ENCODE results near the gene XPR1.
"Not testable (repeated sequence)": the region's sequence is repeated elsewhere in the genome, so short reads cannot be mapped to it uniquely, and the experiment has no call there.

Gene XPR1

GRCh38 chr1:180644526-180645192, 12.8 kb downstream of the XPR1 start:
- DNase-seq = no peak

- DNase-seq = not testable (repeated sequence)
Observed at GRCh38 chr1:180645261-180645660, 13.4 kb downstream of the XPR1 start.

GRCh38 chr1:180646093-180646492, 14.3 kb downstream of the XPR1 start:
- no peak for DNase-seq

DNA sequence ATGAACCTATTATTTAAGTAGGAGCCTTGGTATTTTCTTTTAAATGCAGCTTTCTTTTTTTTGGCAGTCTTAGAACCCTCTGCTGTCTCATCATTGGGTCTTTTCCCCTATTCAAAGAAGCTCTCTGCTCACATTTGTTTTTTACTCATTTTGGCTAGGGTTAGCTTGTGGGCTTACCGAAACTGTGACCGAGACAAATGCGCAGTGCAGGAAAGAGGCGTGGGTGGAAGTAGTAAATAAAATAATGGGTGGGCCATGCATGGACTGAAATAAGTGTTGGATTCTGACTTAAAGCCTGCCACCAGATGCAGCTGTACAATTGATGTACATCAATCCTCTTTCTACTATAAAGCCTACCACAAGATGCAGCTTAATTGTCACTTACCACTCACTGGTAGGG, 14.7 kb downstream of the XPR1 start:
- DNase-seq = no peak

DNA sequence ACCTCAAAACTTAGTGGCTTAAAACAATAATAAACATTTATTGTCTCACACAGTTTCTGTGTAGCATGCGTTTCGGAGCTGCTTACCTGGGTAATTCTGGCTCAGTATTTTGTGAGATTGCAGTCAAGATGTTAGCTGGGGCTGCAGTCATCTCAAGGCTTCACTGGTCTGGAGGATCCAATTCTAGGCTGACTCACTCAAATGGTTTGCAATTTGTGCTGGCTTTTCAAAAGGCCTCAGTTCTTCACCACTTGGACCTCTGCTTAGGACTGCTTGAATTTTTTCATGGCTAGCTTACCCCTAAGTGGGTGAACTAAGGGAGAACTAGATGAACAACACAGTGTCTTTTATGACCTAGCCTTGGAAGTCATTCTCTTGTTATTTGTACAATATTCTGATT, 21.0 kb downstream of the XPR1 start:
- DNase-seq = no peak

DNA sequence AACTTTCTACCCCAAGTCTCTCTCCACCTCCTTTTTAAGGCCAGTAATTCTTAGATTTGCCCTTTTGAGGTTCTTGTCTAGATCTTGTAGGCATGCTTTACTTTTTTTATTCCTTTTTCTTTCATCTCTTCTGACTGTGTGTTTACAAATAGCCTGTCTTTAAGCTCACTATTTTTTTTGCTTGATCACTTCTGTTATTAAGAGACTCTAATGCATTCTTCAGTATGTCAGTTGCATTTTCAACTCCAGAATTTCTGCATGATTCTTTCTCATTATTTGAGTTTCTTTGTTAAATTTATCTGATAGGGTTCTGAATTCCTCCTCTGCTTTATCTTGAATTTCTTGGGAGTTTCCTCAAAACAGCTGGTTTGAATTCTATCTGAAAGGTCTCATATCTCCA, 30.9 kb downstream of the XPR1 start:
- no peak for DNase-seq

GRCh38 chr1:180670681-180671080, 38.9 kb downstream of the XPR1 start:
- DNase-seq = no peak

- DNase-seq = no peak
Observed at GRCh38 chr1:180672105-180672504, 40.3 kb downstream of the XPR1 start.

GRCh38 chr1:180672505-180672904, 40.7 kb downstream of the XPR1 start:
- DNase-seq = no peak

DNA sequence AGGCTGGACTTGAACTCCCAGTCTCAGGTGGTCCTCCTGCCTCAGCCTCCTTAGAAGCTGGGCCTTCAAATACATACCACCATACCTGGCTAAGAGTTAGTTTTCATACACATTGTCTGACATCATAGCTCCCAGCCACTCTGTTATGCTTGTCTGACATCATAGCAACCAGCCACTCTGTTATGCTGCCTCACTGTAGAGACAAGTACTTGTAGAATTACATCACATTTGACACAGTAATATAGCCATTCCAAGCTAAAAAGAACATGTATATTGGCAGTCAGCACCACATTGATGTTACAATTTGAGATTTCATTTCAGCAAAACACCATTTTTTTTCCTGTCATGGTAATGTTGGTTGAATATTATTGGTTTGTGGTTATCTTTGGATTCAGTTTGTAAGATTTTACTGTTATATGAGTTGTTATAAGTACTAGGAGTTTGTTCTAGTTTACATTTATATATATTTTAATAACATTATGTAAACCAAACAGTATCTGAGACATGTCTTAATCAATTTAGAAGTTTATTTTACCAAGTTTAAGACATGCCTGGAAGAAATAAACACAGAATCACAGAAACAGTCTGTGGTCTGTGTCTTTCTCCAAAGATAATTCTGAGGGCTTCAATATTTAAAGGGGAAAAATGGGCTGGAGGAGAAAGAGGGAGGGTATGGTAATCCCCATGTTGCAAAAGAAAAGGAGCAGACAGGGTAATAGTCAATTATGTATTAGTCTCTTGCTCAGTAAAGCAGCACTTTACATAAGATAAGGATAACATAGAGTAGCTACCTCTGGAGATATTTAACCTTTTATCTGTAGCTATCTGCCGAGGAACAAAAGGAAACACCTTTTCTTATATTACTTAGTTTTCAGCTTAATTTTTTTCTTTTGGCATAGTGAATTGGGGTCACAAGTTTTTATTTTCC, 43.0 kb downstream of the XPR1 start:
- DNase-seq = no peak

DNA sequence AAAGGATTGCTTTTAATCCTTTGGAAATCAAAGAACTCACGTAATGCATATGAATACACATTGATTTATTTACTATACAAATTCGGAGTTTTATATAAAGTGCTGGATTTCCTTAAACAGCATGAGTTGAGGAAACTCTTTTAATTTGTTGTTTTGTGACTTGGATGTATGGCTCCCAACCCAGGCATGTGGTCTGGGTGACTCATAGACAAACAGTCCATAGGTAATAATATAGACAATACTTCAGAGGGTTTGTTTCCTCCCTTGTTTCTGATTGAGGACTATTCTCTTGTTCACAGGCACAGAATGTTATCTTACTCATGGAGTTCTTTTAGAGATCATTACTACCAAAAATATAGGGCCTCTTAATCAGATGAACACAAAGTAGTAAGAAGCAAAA, 43.8 kb downstream of the XPR1 start:
- DNase-seq = no peak

GRCh38 chr1:180680558-180681144, 48.8 kb downstream of the XPR1 start:
- no peak for DNase-seq

- DNase-seq = not testable (repeated sequence)
Observed at GRCh38 chr1:180683117-180683516, 51.3 kb downstream of the XPR1 start.

- no peak for DNase-seq
Observed at GRCh38 chr1:180691322-180691913, 59.6 kb downstream of the XPR1 start.

- DNase-seq = no peak
Observed at GRCh38 chr1:180693564-180694244, 61.9 kb downstream of the XPR1 start.

DNA sequence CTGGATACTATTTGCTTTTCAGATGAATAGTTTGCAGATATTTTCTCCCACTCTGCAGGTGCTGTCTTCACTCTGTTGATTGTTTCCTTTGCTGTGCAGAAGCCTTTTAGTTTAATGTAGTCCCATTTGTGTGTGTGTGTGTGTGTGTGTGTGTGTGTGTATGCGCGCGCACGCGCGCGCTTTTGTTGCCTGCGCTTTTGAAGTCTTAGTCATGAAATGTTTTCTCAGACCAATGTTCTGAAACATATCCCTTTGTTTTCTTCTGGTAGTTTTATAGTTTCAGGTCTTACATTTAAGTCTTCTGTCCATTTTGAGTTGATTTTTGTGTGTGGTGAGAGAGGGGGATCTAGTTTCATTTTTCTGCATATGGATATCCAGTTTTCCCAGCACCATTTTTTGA, 63.5 kb downstream of the XPR1 start:
- no peak for DNase-seq

- DNase-seq = no peak
Observed at GRCh38 chr1:180696361-180696760, 64.5 kb downstream of the XPR1 start.

GRCh38 chr1:180698580-180698979, 66.8 kb downstream of the XPR1 start:
- no peak for DNase-seq

GRCh38 chr1:180702376-180702775, 70.6 kb downstream of the XPR1 start:
- DNase-seq = not testable (repeated sequence)

DNA sequence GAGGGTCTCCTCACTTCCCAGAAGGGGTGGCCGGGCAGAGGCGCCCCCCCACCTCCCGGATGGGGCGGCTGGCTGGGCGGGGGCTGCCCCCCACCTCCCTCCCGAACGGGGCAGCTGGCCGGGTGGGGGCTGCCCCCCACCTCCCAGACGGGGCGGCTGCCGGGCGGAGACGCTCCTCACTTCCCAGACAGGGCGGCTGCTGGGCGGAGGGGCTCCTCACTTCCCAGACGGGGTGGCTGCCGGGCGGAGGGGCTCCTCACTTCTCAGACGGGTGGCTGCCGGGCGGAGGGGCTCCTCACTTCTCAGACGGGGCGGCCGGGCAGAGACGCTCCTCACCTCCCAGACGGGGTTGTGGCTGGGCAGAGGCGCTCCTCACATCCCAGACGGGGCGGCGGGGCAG, 78.9 kb downstream of the XPR1 start:
- DNase-seq = not testable (repeated sequence)

DNA sequence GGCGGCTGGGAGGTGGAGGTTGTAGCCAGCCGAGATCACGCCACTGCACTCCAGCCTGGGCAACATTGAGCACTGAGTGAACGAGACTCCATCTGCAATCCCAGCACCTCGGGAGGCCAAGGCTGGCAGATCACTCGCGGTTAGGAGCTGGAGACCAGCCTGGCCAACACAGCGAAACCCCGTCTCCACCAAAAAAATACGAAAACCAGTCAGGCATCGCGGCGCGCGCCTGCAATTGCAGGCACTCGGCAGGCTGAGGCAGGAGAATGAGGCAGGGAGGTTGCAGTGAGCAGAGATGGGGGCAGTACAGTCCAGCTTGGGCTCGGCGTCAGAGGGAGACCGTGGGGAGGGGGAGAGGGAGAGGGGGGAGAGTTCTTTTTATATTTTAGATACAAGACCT, 79.4 kb downstream of the XPR1 start:
- not testable (repeated sequence) for DNase-seq

- DNase-seq = no peak
Observed at GRCh38 chr1:180720753-180721152, 88.9 kb downstream of the XPR1 start.

DNA sequence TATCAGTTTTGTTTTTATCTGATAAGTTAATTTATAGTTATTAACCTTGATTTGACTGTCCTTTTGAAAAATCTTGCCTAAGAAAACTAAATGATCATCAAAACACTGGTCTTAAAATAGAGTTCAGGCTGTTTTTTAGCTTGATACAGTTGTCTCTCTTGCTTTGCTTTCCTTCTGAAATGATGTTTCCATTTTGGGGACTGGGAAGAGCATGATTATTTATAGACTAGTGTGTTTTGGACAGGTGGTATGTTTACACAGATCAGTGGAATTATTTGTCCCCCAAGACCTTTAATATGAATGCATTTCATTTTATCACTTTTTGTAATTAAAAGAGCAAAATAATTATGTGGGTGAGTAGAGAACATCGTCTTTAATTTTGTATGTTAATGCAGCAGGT, 90.8 kb downstream of the XPR1 start:
- no peak for DNase-seq
